OCI-LY1 (cell line): ENCODE data around the gene PPP2R2B.

ENCODE experiments used
- H2AFZ ChIP-seq: fragments of 200-600 bp; sonication (generic), shearing (Covaris generic); 2 replicates; pipeline ENCODE4 v1.6.0; 2014; ENCODE audit warnings: antibody characterized with exemption, mild to moderate bottlenecking, low read length
- H3F3A ChIP-seq: fragments of 200-600 bp; sonication (generic), shearing (Covaris generic); 2 replicates; pipeline ENCODE4 v1.6.0; 2014; ENCODE audit warnings: mild to moderate bottlenecking, antibody characterized with exemption, low read length, moderate library complexity; ENCODE audit not compliant: insufficient read depth
- H3K27ac ChIP-seq: fragments of 200-600 bp; sonication (generic); 2 replicates; pipeline ENCODE4 v1.5.1; 2014; ENCODE audit warnings: low read length, mixed run types, mild to moderate bottlenecking, low read depth; ENCODE audit not compliant: poor library complexity, severe bottlenecking
- H3K27me3 ChIP-seq: fragments of 200-600 bp; sonication (generic); 2 replicates; pipeline ENCODE4 v1.6.0; 2014; ENCODE audit warnings: antibody characterized with exemption, mild to moderate bottlenecking, low read length, moderate library complexity; ENCODE audit not compliant: insufficient read depth
- H3K36me3 ChIP-seq: fragments of 200-600 bp; sonication (generic); 2 replicates; pipeline ENCODE4 v1.6.1; 2014; ENCODE audit warnings: mild to moderate bottlenecking, antibody characterized with exemption, low read length, moderate library complexity, mixed read lengths; ENCODE audit not compliant: insufficient read depth
- H3K4me1 ChIP-seq: fragments of 200-600 bp; sonication (generic); 2 replicates; pipeline ENCODE4 v1.5.1; 2014; ENCODE audit warnings: mild to moderate bottlenecking, low read length, moderate library complexity; ENCODE audit not compliant: insufficient read depth, severe bottlenecking
- H3K4me2 ChIP-seq: fragments of 200-600 bp; sonication (generic), shearing (Covaris generic); 2 replicates; pipeline ENCODE4 v1.6.1; 2014; ENCODE audit warnings: low read length
- H3K4me3 ChIP-seq: fragments of 200-600 bp; sonication (generic); 2 replicates; pipeline ENCODE4 v1.5.1; 2014; ENCODE audit warnings: low read length, low read depth, mild to moderate bottlenecking, mixed read lengths; ENCODE audit not compliant: poor library complexity, severe bottlenecking
- H3K79me2 ChIP-seq: fragments of 200-600 bp; shearing (Covaris generic); 2 replicates; pipeline ENCODE4 v1.6.1; 2016; ENCODE audit warnings: mixed run types, low read length, mixed read lengths; ENCODE audit not compliant: insufficient read depth
- H3K9ac ChIP-seq: fragments of 200-600 bp; sonication (generic), shearing (Covaris generic); 2 replicates; pipeline ENCODE4 v1.6.1; 2014; ENCODE audit warnings: mild to moderate bottlenecking, low read length, mixed read lengths
- H3K9me2 ChIP-seq: fragments of 200-600 bp; sonication (generic), shearing (Covaris generic); 2 replicates; pipeline ENCODE4 v1.6.1; 2014; ENCODE audit warnings: low read depth, mild to moderate bottlenecking, low read length, mixed read lengths
- H3K9me3 ChIP-seq: fragments of 200-600 bp; shearing (Covaris generic); 2 replicates; pipeline ENCODE4 v1.6.1; 2014; ENCODE audit warnings: low read length, mixed read lengths
- H4K20me1 ChIP-seq: fragments of 200-600 bp; sonication (generic), shearing (Covaris generic); 2 replicates; pipeline ENCODE4 v1.6.0; 2016; ENCODE audit warnings: mild to moderate bottlenecking, low read length; ENCODE audit not compliant: insufficient read depth
- CTCF ChIP-seq: fragments of 200-600 bp; sonication (generic), shearing (Covaris generic); IDR thresholded peaks from 2 replicates; pipeline ENCODE4 v1.5.1; 2017; ENCODE audit warnings: mild to moderate bottlenecking, antibody characterized with exemption, low read length, moderate library complexity, mixed read lengths
- EZH2 ChIP-seq: fragments of 200-600 bp; sonication (generic), shearing (Covaris generic); IDR thresholded peaks from 2 replicates; pipeline ENCODE4 v1.8.0; 2017; ENCODE audit warnings: borderline replicate concordance, mixed run types, mild to moderate bottlenecking, antibody characterized with exemption, low read length, moderate library complexity, mixed read lengths

Gene PPP2R2B

GRCh38 chr5:146880966-146881365 is 2.4 kb upstream of the PPP2R2B start:
- no peak overlapping the region for H3K9ac ChIP-seq
- H3F3A ChIP-seq = no peaks in the 10 kb centered on the region
- H3K9me2 ChIP-seq = no peaks in the 10 kb centered on the region
- H3K9me3 ChIP-seq = no peaks in the 10 kb centered on the region
- H2AFZ ChIP-seq = no peak overlapping the region
- H4K20me1 ChIP-seq = no peaks in the 10 kb centered on the region
- H3K4me2 ChIP-seq = no peak overlapping the region
- H3K27ac ChIP-seq = no peak overlapping the region
- H3K79me2 ChIP-seq = no peaks in the 10 kb centered on the region
- TF ChIP-seq CTCF (no peak), EZH2 (no peak)
- no peak overlapping the region for H3K4me3 ChIP-seq
- no peaks in the 10 kb centered on the region for H3K36me3 ChIP-seq
- no peaks in the 10 kb centered on the region for H3K4me1 ChIP-seq
- no peaks in the 10 kb centered on the region for H3K27me3 ChIP-seq

- TF ChIP-seq CTCF = no peak
- TF ChIP-seq EZH2 = no peak
- H3K79me2 ChIP-seq = no peaks in the 10 kb centered on the region
- H3K36me3 ChIP-seq = no peaks in the 10 kb centered on the region
- no peaks in the 10 kb centered on the region for H4K20me1 ChIP-seq
- H3K27me3 ChIP-seq = no peaks in the 10 kb centered on the region
- no peaks in the 10 kb centered on the region for H3K4me1 ChIP-seq
- no peak overlapping the region for H2AFZ ChIP-seq
- no peaks in the 10 kb centered on the region for H3K9me3 ChIP-seq
- no peak overlapping the region for H3K4me2 ChIP-seq
- H3K4me3 ChIP-seq = no peak overlapping the region
- no peak overlapping the region for H3K9ac ChIP-seq
- H3K9me2 ChIP-seq = no peaks in the 10 kb centered on the region
- H3F3A ChIP-seq = no peaks in the 10 kb centered on the region
- H3K27ac ChIP-seq = no peak overlapping the region
These were observed 628 bp downstream of the PPP2R2B start for GRCh38 chr5:146877783-146878475.

GRCh38 chr5:146877178-146877681 is 1.3 kb downstream of the PPP2R2B start:
- no peak overlapping the region for H3K4me3 ChIP-seq

More at GRCh38 chr5:146877178-146877681, 1.3 kb downstream of the PPP2R2B start:
- Histone ChIP-seq H3K79me2 (no peaks in the 10 kb centered on the region), H4K20me1 (no peaks in the 10 kb centered on the region), H3K9me3 (no peaks in the 10 kb centered on the region), H3F3A (no peaks in the 10 kb centered on the region), H3K9ac (no peak overlapping the region), H3K9me2 (no peaks in the 10 kb centered on the region), H3K27me3 (no peaks in the 10 kb centered on the region), H3K27ac (no peak overlapping the region), H2AFZ (no peak overlapping the region), H3K36me3 (no peaks in the 10 kb centered on the region), H3K4me1 (no peaks in the 10 kb centered on the region), H3K4me2 (no peak overlapping the region)
- no peak for TF ChIP-seq CTCF
- no peak for TF ChIP-seq EZH2
